ENCODE measurements around the gene TRNP1.

GRCh38 chr1:27021354-27022031, 28.0 kb downstream of the TRNP1 start:
- TF ChIP-seq POLR2A (IDR thresholded peaks at IDR 0.05; ENCODE audit: low read length) (no peak), GATA1 (IDR thresholded peaks at IDR 0.05; ENCODE audit: low read depth, low read length) (no peak)
